Measurements from ENCODE around the gene YY1AP1. TPM values are rescaled to one million over a fixed set of nuclear protein-coding genes. Genes with fewer than 3 reads are reported as not detected.

Gene YY1AP1
- total and polyA plus RNA-seq, 4 donors = 13.3 to 43.8 (median 26.6) TPM

GRCh38 chr1:155648207-155649147 is 40.1 kb downstream of the YY1AP1 start:
- Histone ChIP-seq H3K4me1 (ENCODE audit: control insufficient read depth in 4 of 4, insufficient read depth in 4 of 4, low read length in 3 of 4) (peaks cover 0 to 5% (median 0%) of the 10 kb centered on the region in 4 donors), H3K27ac (ENCODE audit: low read depth in 1 of 2, low read length in 2 of 2) (no peak overlapping the region), H3K9ac (ENCODE audit: low read depth in 1 of 2, low read length in 2 of 2) (no peak overlapping the region), H3K4me3 (ENCODE audit: low read depth in 1 of 3, low read length in 3 of 3) (no peak overlapping the region), H3K27me3 (ENCODE audit: control insufficient read depth in 4 of 4, insufficient read depth in 4 of 4, low read length in 3 of 4) (no peaks in the 10 kb centered on the region), H3K9me3 (ENCODE audit: control insufficient read depth in 4 of 4, low read length in 3 of 4) (peaks cover 0 to 1% (median 0%) of the 10 kb centered on the region in 4 donors), H3K36me3 (ENCODE audit: control insufficient read depth in 4 of 4, insufficient read depth in 3 of 4, low read depth in 1 of 4, low read length in 3 of 4) (no peaks in the 10 kb centered on the region)
- 67% methylated on average over 11 of the region's 11 CpGs for WGBS
- peak; percentile 26 for TF ChIP-seq CTCF (IDR thresholded peaks at IDR 0.05; ENCODE audit: low read depth, low read length, missing input control)
- TF ChIP-seq, protein P1, sequence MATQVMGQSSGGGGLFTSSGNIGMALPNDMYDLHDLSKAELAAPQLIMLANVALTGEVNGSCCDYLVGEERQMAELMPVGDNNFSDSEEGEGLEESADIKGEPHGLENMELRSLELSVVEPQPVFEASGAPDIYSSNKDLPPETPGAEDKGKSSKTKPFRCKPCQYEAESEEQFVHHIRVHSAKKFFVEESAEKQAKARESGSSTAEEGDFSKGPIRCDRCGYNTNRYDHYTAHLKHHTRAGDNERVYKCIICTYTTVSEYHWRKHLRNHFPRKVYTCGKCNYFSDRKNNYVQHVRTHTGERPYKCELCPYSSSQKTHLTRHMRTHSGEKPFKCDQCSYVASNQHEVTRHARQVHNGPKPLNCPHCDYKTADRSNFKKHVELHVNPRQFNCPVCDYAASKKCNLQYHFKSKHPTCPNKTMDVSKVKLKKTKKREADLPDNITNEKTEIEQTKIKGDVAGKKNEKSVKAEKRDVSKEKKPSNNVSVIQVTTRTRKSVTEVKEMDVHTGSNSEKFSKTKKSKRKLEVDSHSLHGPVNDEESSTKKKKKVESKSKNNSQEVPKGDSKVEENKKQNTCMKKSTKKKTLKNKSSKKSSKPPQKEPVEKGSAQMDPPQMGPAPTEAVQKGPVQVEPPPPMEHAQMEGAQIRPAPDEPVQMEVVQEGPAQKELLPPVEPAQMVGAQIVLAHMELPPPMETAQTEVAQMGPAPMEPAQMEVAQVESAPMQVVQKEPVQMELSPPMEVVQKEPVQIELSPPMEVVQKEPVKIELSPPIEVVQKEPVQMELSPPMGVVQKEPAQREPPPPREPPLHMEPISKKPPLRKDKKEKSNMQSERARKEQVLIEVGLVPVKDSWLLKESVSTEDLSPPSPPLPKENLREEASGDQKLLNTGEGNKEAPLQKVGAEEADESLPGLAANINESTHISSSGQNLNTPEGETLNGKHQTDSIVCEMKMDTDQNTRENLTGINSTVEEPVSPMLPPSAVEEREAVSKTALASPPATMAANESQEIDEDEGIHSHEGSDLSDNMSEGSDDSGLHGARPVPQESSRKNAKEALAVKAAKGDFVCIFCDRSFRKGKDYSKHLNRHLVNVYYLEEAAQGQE (IDR thresholded peaks at IDR 0.05) = no peak
- TF ChIP-seq, protein P2, sequence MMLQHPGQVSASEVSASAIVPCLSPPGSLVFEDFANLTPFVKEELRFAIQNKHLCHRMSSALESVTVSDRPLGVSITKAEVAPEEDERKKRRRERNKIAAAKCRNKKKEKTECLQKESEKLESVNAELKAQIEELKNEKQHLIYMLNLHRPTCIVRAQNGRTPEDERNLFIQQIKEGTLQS (IDR thresholded peaks at IDR 0.05) = no peak
- peak; percentile 7 for TF ChIP-seq FOXA1 (IDR thresholded peaks at IDR 0.05)
- TF ChIP-seq RAD21 (IDR thresholded peaks at IDR 0.05) = peak; percentile 72 to 76
- DNase-seq (ENCODE audit: low spot score) = no peak

DNA sequence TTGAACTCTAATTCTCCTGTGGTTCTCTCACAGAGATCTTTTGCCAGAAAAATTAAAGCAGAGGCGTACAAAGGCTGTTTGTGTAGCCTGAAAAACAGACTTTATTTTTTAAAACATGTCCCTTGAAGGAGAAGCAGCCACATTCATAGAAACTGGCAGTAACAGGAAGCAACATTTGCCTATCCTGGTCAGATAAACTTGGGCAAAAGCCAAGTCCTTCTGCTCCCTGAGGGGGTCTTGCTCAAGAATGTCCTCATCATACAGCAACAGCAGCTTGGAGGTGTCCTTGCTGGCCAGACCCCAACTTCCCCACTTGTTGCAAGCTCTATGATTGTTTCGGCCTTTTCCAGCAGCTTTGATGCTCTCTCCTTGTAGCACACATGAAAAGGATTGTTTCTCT is 42.3 kb downstream of the YY1AP1 start:
- Histone ChIP-seq H3K27ac (ENCODE audit: low read depth in 1 of 2, low read length in 2 of 2) (no peak overlapping the region), H3K9ac (ENCODE audit: low read depth in 1 of 2, low read length in 2 of 2) (no peak overlapping the region), H3K4me3 (ENCODE audit: low read depth in 1 of 3, low read length in 3 of 3) (no peak overlapping the region), H3K27me3 (ENCODE audit: control insufficient read depth in 4 of 4, insufficient read depth in 4 of 4, low read length in 3 of 4) (no peaks in the 10 kb centered on the region), H3K36me3 (ENCODE audit: control insufficient read depth in 4 of 4, insufficient read depth in 3 of 4, low read depth in 1 of 4, low read length in 3 of 4) (no peaks in the 10 kb centered on the region), H3K9me3 (ENCODE audit: control insufficient read depth in 4 of 4, low read length in 3 of 4) (peaks cover 0 to 8% (median under 1%) of the 10 kb centered on the region in 4 donors), H3K4me1 (ENCODE audit: control insufficient read depth in 4 of 4, insufficient read depth in 4 of 4, low read length in 3 of 4) (peaks cover 0 to 5% (median 0%) of the 10 kb centered on the region in 4 donors)
- TF ChIP-seq CTCF (IDR thresholded peaks at IDR 0.05; ENCODE audit: low read depth, low read length, missing input control) (no peak), NR2F2 (IDR thresholded peaks at IDR 0.05) (no peak)
- TF ChIP-seq, protein P1 (IDR thresholded peaks at IDR 0.05) = no peak
- no peak for DNase-seq (ENCODE audit: low spot score)
- WGBS = 93% methylated on average over 2 of the region's 2 CpGs

Measured in liver (tissue), 9 donors.